ENCODE measurements around the gene MED29. TPM values are rescaled to one million over a fixed set of nuclear protein-coding genes. Genes with fewer than 3 reads are reported as not detected.
A peak's percentile ranks its signal among the peaks of the same experiment; 100 is the strongest.

Gene MED29
- total RNA-seq, 1 donor, result 22.0 TPM

GRCh38 chr19:39356647-39357046 lies 34.5 kb upstream of the MED29 start:
- DNase-seq (ENCODE audit: low read depth), result no peak
- no peak overlapping the region for H3K4me3 ChIP-seq (ENCODE audit: low read depth, low read length)
- no peak for TF ChIP-seq CTCF (IDR thresholded peaks at IDR 0.05; ENCODE audit: insufficient read depth, low read depth, low read length)

- no peak overlapping the region for H3K4me3 ChIP-seq (ENCODE audit: low read depth, low read length)
- DNase-seq (ENCODE audit: low read depth), result no peak
- TF ChIP-seq CTCF (IDR thresholded peaks at IDR 0.05; ENCODE audit: insufficient read depth, low read depth, low read length), result no peak
Measured at GRCh38 chr19:39359026-39359425, 32.2 kb upstream of the MED29 start.

- no peak for TF ChIP-seq CTCF (IDR thresholded peaks at IDR 0.05; ENCODE audit: insufficient read depth, low read depth, low read length)
- no peak for DNase-seq (ENCODE audit: low read depth)
- no peak overlapping the region for H3K4me3 ChIP-seq (ENCODE audit: low read depth, low read length)
Measured at GRCh38 chr19:39360599-39360998, 30.6 kb upstream of the MED29 start.

GRCh38 chr19:39362682-39363657 lies 28.2 kb upstream of the MED29 start:
- peak; percentile 67 for DNase-seq (ENCODE audit: low read depth)
- no peak overlapping the region for H3K4me3 ChIP-seq (ENCODE audit: low read depth, low read length)
- no peak for TF ChIP-seq CTCF (IDR thresholded peaks at IDR 0.05; ENCODE audit: insufficient read depth, low read depth, low read length)

GRCh38 chr19:39363901-39364457 lies 27.2 kb upstream of the MED29 start:
- peak; percentile 60 for DNase-seq (ENCODE audit: low read depth)

GRCh38 chr19:39365531-39365930 lies 25.6 kb upstream of the MED29 start:
- no peak overlapping the region for H3K4me3 ChIP-seq (ENCODE audit: low read depth, low read length)
- DNase-seq (ENCODE audit: low read depth), result no peak
- TF ChIP-seq CTCF (IDR thresholded peaks at IDR 0.05; ENCODE audit: insufficient read depth, low read depth, low read length), result no peak

More at GRCh38 chr19:39363901-39364457, 27.2 kb upstream of the MED29 start:
- no peak overlapping the region for H3K4me3 ChIP-seq (ENCODE audit: low read depth, low read length)
- TF ChIP-seq CTCF (IDR thresholded peaks at IDR 0.05; ENCODE audit: insufficient read depth, low read depth, low read length), result no peak
